DND-41 (cell line): Measurements from ENCODE around the gene NEU1.

ENCODE experiments used
- ATAC-seq: fragments of 200-7000 bp; cut with Tn5 transposase; 3 replicates; pipeline ENCODE4 v1.9.1; 2021; ENCODE audit warnings: low read depth; ENCODE audit not compliant: insufficient read depth
- DNase-seq: peaks from one replicate; pipeline ENCODE4 v3.0.0-alpha.2; 2020
- H2AFZ ChIP-seq: 2 replicates; pipeline ENCODE4 v1.6.0; 2012; ENCODE audit warnings: low read depth, low read length
- H3K27ac ChIP-seq: 2 replicates; pipeline ENCODE4 v1.5.1; 2012; ENCODE audit warnings: low read length, inconsistent platforms
- H3K27me3 ChIP-seq: fragments of 200-600 bp; sonication (generic); 2 replicates; pipeline ENCODE4 v1.6.0; 2012; ENCODE audit warnings: low read length, mild to moderate bottlenecking, inconsistent platforms; ENCODE audit not compliant: insufficient read depth, poor library complexity
- H3K36me3 ChIP-seq: 2 replicates; pipeline ENCODE4 v1.5.1; 2012; ENCODE audit warnings: low read length, inconsistent platforms; ENCODE audit not compliant: insufficient read depth
- H3K4me1 ChIP-seq: 2 replicates; pipeline ENCODE4 v1.5.1; 2012; ENCODE audit warnings: mild to moderate bottlenecking, low read length; ENCODE audit not compliant: insufficient read depth
- H3K4me2 ChIP-seq: 2 replicates; pipeline ENCODE4 v1.6.0; 2012; ENCODE audit warnings: mild to moderate bottlenecking, moderate library complexity, low read length, inconsistent platforms; ENCODE audit not compliant: insufficient read depth
- H3K4me3 ChIP-seq, 2 experiments: fragments of 200-600 bp in 1 of 2; shearing (Covaris generic) in 1 of 2; 2 replicates each; pipeline ENCODE4 v1.5.1; 2012 to 2016; ENCODE audit warnings: inconsistent platforms in 2 of 2, low read length in 2 of 2, mild to moderate bottlenecking in 2 of 2, low read depth in 1 of 2, moderate library complexity in 1 of 2
- H3K79me2 ChIP-seq: 2 replicates; pipeline ENCODE4 v1.6.0; 2012; ENCODE audit warnings: low read length, inconsistent platforms; ENCODE audit not compliant: insufficient read depth
- H3K9ac ChIP-seq: 2 replicates; pipeline ENCODE4 v1.6.0; 2012; ENCODE audit warnings: low read depth, mild to moderate bottlenecking, inconsistent platforms, low read length, moderate library complexity
- H3K9me3 ChIP-seq: 2 replicates; pipeline ENCODE4 v1.5.1; 2012; ENCODE audit warnings: low read length, moderate library complexity, mild to moderate bottlenecking, inconsistent platforms; ENCODE audit not compliant: insufficient read depth, severe bottlenecking
- H4K20me1 ChIP-seq: 2 replicates; pipeline ENCODE4 v1.6.0; 2012; ENCODE audit warnings: low read length; ENCODE audit not compliant: insufficient read depth
- EZH2 ChIP-seq: IDR thresholded peaks from 3 replicates; pipeline ENCODE4 v1.6.1; 2012; ENCODE audit warnings: borderline replicate concordance, low read depth, mild to moderate bottlenecking, moderate library complexity, low read length, inconsistent platforms; ENCODE audit not compliant: severe bottlenecking
- TF ChIP-seq, protein P1 (sequence below): IDR thresholded peaks from 2 replicates; pipeline ENCODE4 v1.5.1; 2012; ENCODE audit warnings: borderline replicate concordance, low read length, moderate library complexity, mild to moderate bottlenecking; ENCODE audit not compliant: poor library complexity, severe bottlenecking; ENCODE audit errors: extremely low read depth

NEU1 gene

DNA sequence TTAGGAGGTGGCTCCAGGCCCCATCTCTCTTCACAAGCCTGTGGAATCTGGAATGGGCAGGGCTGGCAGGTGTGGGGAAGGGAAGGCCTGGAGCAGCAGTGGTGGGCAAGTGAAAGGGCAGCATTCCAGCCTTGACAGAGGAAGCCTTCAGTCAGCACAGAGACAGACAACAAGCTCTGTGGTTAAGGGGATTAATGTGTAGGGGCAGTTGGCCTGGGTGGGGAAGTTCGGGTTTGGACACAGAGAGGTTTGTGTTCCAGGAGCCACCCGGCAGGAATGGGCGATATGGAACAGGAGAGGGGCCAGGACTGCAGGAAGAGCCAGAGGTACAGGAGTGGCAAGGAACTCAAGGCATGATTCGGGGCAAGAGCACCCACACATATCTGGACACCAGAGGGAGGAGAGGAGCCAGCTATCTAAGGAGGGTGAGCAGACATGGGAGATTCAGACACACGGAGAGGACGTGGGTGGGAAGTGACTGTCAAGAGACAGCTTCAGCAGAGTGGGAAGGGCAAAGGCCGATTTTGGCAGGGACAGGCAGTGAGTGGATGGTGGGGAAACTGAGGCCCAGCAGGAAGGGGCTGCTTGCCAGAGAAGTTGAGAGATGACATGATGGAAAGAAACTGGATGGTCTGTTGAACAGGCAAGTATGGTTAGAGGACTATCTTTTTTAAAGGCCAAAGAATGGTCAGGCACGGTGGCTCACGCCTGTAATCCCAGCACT, 18.7 kb upstream of the NEU1 start:
- Histone ChIP-seq H3K79me2 (no peaks in the 10 kb centered on the region), H3K4me2 (no peak overlapping the region), H3K4me3 (no peak overlapping the region), H3K27ac (no peak overlapping the region), H3K4me1 (no peaks in the 10 kb centered on the region), H3K27me3 (no peaks in the 10 kb centered on the region), H2AFZ (no peak overlapping the region), H3K9ac (no peak overlapping the region), H4K20me1 (peaks cover 11% of the 10 kb centered on the region; the same call in 1 of the 2 replicates), H3K36me3 (peaks cover 63% of the 10 kb centered on the region), H3K9me3 (no peaks in the 10 kb centered on the region)
- DNase-seq (no peak), ATAC-seq (no peak)
- TF ChIP-seq EZH2: no peak
- TF ChIP-seq, protein P1, sequence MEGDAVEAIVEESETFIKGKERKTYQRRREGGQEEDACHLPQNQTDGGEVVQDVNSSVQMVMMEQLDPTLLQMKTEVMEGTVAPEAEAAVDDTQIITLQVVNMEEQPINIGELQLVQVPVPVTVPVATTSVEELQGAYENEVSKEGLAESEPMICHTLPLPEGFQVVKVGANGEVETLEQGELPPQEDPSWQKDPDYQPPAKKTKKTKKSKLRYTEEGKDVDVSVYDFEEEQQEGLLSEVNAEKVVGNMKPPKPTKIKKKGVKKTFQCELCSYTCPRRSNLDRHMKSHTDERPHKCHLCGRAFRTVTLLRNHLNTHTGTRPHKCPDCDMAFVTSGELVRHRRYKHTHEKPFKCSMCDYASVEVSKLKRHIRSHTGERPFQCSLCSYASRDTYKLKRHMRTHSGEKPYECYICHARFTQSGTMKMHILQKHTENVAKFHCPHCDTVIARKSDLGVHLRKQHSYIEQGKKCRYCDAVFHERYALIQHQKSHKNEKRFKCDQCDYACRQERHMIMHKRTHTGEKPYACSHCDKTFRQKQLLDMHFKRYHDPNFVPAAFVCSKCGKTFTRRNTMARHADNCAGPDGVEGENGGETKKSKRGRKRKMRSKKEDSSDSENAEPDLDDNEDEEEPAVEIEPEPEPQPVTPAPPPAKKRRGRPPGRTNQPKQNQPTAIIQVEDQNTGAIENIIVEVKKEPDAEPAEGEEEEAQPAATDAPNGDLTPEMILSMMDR: no peak

DNA sequence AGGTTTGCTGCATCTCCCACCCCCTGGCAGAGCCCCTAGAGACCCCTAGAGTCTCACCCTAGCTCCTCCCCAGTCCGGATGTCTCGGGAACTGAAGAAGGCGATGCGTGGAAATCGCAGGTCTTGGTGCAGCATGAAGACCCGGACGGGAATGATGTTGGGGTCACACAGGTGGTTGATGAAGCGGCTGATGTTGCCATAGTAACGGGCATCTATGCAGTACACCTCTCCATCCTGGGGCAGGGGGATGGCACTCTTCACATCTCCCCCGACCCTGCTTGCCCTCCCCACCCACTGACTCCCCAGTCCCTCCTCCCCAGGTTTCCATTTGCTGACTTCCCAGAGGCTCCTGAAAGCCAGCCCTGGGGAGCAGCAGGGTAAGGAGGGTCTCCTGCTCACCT, 18.0 kb upstream of the NEU1 start:
- DNase-seq: no peak
- peaks cover 57% of the 10 kb centered on the region for H3K36me3 ChIP-seq
- no peaks in the 10 kb centered on the region for H3K4me1 ChIP-seq
- no peak overlapping the region for H3K4me3 ChIP-seq
- peaks cover 11% of the 10 kb centered on the region; the same call in 1 of the 2 replicates for H4K20me1 ChIP-seq
- ATAC-seq: no peak
- H3K9me3 ChIP-seq: no peaks in the 10 kb centered on the region
- H3K27me3 ChIP-seq: no peaks in the 10 kb centered on the region
- no peaks in the 10 kb centered on the region for H3K79me2 ChIP-seq
- H3K4me2 ChIP-seq: no peak overlapping the region
- no peak overlapping the region for H2AFZ ChIP-seq
- H3K9ac ChIP-seq: no peak overlapping the region
- TF ChIP-seq, protein P1: no peak
- no peak for TF ChIP-seq EZH2
- no peak overlapping the region for H3K27ac ChIP-seq

DNA sequence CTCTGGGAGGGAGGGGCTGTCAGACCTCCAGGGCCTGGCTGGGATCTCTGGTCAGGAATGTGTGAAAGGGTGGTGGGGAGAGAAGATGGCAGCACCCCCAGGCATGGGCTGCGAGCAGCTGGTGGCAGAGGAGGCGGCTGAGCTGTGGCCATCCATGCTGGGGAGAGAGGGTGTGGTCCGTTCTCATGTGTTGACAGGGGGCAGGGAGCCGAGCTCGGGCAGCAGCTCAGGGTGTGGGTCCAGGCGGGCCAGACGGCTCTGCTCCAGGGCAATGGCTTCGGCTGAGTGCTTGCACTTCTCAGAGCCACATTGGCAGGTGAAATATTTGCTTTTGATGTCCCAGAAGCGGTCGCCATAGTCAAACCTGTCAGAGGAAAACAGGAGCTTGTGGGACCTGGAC, 17.3 kb upstream of the NEU1 start:
- Histone ChIP-seq H3K9ac (no peak overlapping the region), H3K79me2 (no peaks in the 10 kb centered on the region), H4K20me1 (peaks cover 11% of the 10 kb centered on the region; the same call in 1 of the 2 replicates), H2AFZ (no peak overlapping the region), H3K4me2 (no peak overlapping the region), H3K4me1 (no peaks in the 10 kb centered on the region), H3K27me3 (no peaks in the 10 kb centered on the region), H3K4me3 (no peak overlapping the region), H3K9me3 (no peaks in the 10 kb centered on the region), H3K36me3 (peaks cover 52% of the 10 kb centered on the region), H3K27ac (no peak overlapping the region)
- ATAC-seq: no peak
- TF ChIP-seq EZH2: no peak
- TF ChIP-seq, protein P1: no peak
- no peak for DNase-seq
